Lower leg skin (tissue), 4 donors: Measurements from ENCODE around the gene PIGN. TPM values are rescaled to one million over a fixed set of nuclear protein-coding genes. Genes with fewer than 3 reads are reported as not detected.

Source experiments
- DNase-seq, 2 donors: peaks; one replicate each; pipeline ENCODE4 v3.0.0-alpha.2; 2019; ENCODE audit warnings: low spot score in 2 of 2
- H3K4me3 ChIP-seq: fragments of 200-600 bp; sonication (generic); 2 replicates; pipeline ENCODE4 v1.5.1; 2017; ENCODE audit warnings: mild to moderate bottlenecking, low read depth; ENCODE audit not compliant: poor library complexity, severe bottlenecking
- POLR2A ChIP-seq, 2 donors: fragments of 450-650 bp; IDR thresholded peaks; one replicate each; pipeline ENCODE4 v1.6.1; 2016 to 2017; ENCODE audit warnings: antibody characterized with exemption in 2 of 2, mild to moderate bottlenecking in 1 of 2, moderate library complexity in 1 of 2
- WGBS, 2 donors: methylation state at CpG; one replicate each; pipeline ENCODE4 v1.1.5; 2018; 5-methylcytosine and 5-hydroxymethylcytosine counted together
- intact Hi-C: fragments of 100-400 bp; cut with DNase I; formaldehyde crosslinking; loops from one replicate; pipeline ENCODE4 v1.15.0; 2023; ENCODE audit warnings: low total_unique reads
- total RNA-seq, 4 donors: library from RNA; depleted of rRNA; stranded (reverse); fragments of >200 nt; gene quantifications; one replicate each; pipeline ENCODE4 v1.1.0, GENCODE V29; 2016
- TF ChIP-seq, protein P1 (sequence below), 3 donors: fragments of 450-650 bp; IDR thresholded peaks; one replicate each; pipeline ENCODE4 v1.5.1; 2016; ENCODE audit warnings: antibody characterized with exemption in 3 of 3, mild to moderate bottlenecking in 3 of 3, moderate library complexity in 2 of 3

The PIGN gene
- total RNA-seq, 4 donors from 2014 or later, result 23.6 to 35.6 (median 31.7) TPM

- no peak for DNase-seq
- no peak for TF ChIP-seq POLR2A (IDR thresholded peaks at IDR 0.05)
- WGBS, 2 donors, result 46% methylated on average over 7 of the region's 7 CpGs
Measured at GRCh38 chr18:61998335-61998734, 188.5 kb downstream of the PIGN start.

GRCh38 chr18:61995618-61996017, 191.2 kb downstream of the PIGN start:
- intact Hi-C loops, result no loop called here
- no peak for DNase-seq
- no peak overlapping the region for H3K4me3 ChIP-seq
- TF ChIP-seq POLR2A (IDR thresholded peaks at IDR 0.05), result no peak
- TF ChIP-seq, protein P1, sequence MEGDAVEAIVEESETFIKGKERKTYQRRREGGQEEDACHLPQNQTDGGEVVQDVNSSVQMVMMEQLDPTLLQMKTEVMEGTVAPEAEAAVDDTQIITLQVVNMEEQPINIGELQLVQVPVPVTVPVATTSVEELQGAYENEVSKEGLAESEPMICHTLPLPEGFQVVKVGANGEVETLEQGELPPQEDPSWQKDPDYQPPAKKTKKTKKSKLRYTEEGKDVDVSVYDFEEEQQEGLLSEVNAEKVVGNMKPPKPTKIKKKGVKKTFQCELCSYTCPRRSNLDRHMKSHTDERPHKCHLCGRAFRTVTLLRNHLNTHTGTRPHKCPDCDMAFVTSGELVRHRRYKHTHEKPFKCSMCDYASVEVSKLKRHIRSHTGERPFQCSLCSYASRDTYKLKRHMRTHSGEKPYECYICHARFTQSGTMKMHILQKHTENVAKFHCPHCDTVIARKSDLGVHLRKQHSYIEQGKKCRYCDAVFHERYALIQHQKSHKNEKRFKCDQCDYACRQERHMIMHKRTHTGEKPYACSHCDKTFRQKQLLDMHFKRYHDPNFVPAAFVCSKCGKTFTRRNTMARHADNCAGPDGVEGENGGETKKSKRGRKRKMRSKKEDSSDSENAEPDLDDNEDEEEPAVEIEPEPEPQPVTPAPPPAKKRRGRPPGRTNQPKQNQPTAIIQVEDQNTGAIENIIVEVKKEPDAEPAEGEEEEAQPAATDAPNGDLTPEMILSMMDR (IDR thresholded peaks at IDR 0.05), result no peak
- WGBS, 2 donors, result 44 to 64% methylated on average over 1 of the region's 1 CpG

More at GRCh38 chr18:61998335-61998734, 188.5 kb downstream of the PIGN start:
- intact Hi-C loops, result no loop called here
- H3K4me3 ChIP-seq, result no peak overlapping the region

GRCh38 chr18:61993831-61994230, 193.0 kb downstream of the PIGN start:
- DNase-seq, result no peak
- TF ChIP-seq, protein P1 (IDR thresholded peaks at IDR 0.05), result no peak
- TF ChIP-seq POLR2A (IDR thresholded peaks at IDR 0.05), result no peak
- WGBS, 2 donors, result 62 to 67% methylated on average over 1 of the region's 1 CpG
- intact Hi-C loops, result no loop called here
- H3K4me3 ChIP-seq, result no peak overlapping the region

GRCh38 chr18:61992923-61993322, 193.9 kb downstream of the PIGN start:
- DNase-seq, result no peak
- H3K4me3 ChIP-seq, result no peak overlapping the region
- 2 to 10% methylated on average over 2 of the region's 2 CpGs for WGBS, 2 donors
- intact Hi-C loops, result no loop called here
- no peak for TF ChIP-seq POLR2A (IDR thresholded peaks at IDR 0.05)
- TF ChIP-seq, protein P1 (IDR thresholded peaks at IDR 0.05), result no peak

GRCh38 chr18:61992285-61992684, 194.6 kb downstream of the PIGN start:
- H3K4me3 ChIP-seq, result no peak overlapping the region
- WGBS, 2 donors, result 69 to 80% methylated on average over 1 of the region's 1 CpG
- intact Hi-C loops, result no loop called here
- TF ChIP-seq, protein P1 (IDR thresholded peaks at IDR 0.05), result no peak
- TF ChIP-seq POLR2A (IDR thresholded peaks at IDR 0.05), result no peak
- DNase-seq, result no peak

DNA sequence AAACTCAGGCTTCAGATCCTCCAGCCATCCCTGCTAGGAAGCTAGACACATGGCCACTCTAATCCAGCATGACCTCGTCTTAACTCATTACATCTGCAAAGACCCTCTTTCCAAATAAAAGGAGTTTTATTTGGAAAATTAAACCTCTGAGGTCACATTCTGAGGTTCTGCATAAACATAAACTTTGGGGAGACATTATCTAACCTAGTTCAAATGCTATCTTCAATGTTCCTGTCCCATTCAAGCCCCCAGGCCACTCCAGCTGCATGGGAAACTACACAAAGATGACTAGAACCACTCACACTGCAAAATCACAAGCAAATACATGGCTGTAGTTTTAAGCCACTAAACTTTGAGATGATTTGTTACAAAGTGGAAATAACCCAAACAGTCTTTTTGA, 195.0 kb downstream of the PIGN start:
- no peak for DNase-seq
- WGBS, 2 donors, result 92 to 97% methylated on average over 1 of the region's 1 CpG

More for the DNA sequence above, 195.0 kb downstream of the PIGN start:
- H3K4me3 ChIP-seq, result no peak overlapping the region
- TF ChIP-seq, protein P1 (IDR thresholded peaks at IDR 0.05), result no peak
- TF ChIP-seq POLR2A (IDR thresholded peaks at IDR 0.05), result no peak
- intact Hi-C loops, result no loop called here
